HepG2 (cell line): ENCODE measurements around the gene CDCP1. TPM values are rescaled to one million over a fixed set of nuclear protein-coding genes. Genes with fewer than 3 reads are reported as not detected.

ENCODE experiments used
- ATAC-seq: fragments of 200-7000 bp; cut with Tn5 transposase; 3 replicates; pipeline ENCODE4 v1.9.1; 2020; ENCODE audit warnings: mild to moderate bottlenecking, moderate library complexity
- BruUV-seq: library from RNA; stranded (reverse); fragments of 400-500 nt; replicated peaks from 2 replicates; lab custom pipeline; 2021; lab: Mats Ljungman, UMichigan
- CTCF ChIA-PET: fragments of 300-600 bp; formaldehyde crosslinking; extraction: SDS; loops from one replicate; lab custom pipeline; 2021; ENCODE audit warnings: low total read pairs, inconsistent platforms, low intra/inter-chr PET ratio; lab: Yijun Ruan, JAX
- POLR2A ChIA-PET: fragments of 350-600 bp; sonication (Branson Sonifier 250); formaldehyde crosslinking; loops from one replicate; lab custom pipeline; 2020; ENCODE audit warnings: antibody characterized with exemption, inconsistent platforms; lab: Yijun Ruan, JAX
- DNase-seq: peaks from one replicate; pipeline ENCODE4 v3.0.0-alpha.2; 2015; ENCODE audit warnings: low spot score
- FAIRE-seq: peaks from 3 replicates; lab custom pipeline; 2011; peaks lifted over from hg19 to GRCh38; lab: Jason Lieb, UNC
- H2AFZ ChIP-seq: one replicate; pipeline ENCODE4 v1.6.1; 2011; ENCODE audit warnings: low read length, inconsistent platforms
- H3K27ac ChIP-seq: fragments of 300-600 bp; 3 replicates; pipeline ENCODE4 v1.8.0; 2011; ENCODE audit warnings: mixed run types, mild to moderate bottlenecking, mixed read lengths, low read length, inconsistent platforms; ENCODE audit not compliant: insufficient read depth; ENCODE audit errors: extremely low read length
- H3K27me3 ChIP-seq, 2 experiments: fragments of 200-600 bp in 1 of 2; 2 replicates in 1 of 2; 3 replicates in 1 of 2; pipeline versions ENCODE4 v1.6.0 to v1.8.0; 2011; ENCODE audit warnings: low read length in 2 of 2, mild to moderate bottlenecking in 2 of 2, moderate library complexity in 2 of 2, inconsistent platforms in 1 of 2; ENCODE audit not compliant: insufficient read depth in 2 of 2, control insufficient read depth in 1 of 2
- H3K36me3 ChIP-seq, 2 experiments: fragments of 200-600 bp in 1 of 2; replicated peaks in 1 of 2; 2 replicates in 1 of 2; 3 replicates in 1 of 2; pipeline versions ENCODE4 v1.5.1 to v1.8.0; 2011; ENCODE audit warnings: low read length in 2 of 2, inconsistent platforms in 1 of 2; ENCODE audit not compliant: insufficient read depth in 2 of 2, control insufficient read depth in 1 of 2
- H3K4me1 ChIP-seq: 2 replicates; pipeline ENCODE4 v1.5.1; 2012; ENCODE audit warnings: low read length, inconsistent platforms; ENCODE audit not compliant: insufficient read depth
- H3K4me2 ChIP-seq: 2 replicates; pipeline ENCODE4 v1.6.0; 2011; ENCODE audit warnings: low read depth, low read length, inconsistent platforms
- H3K4me3 ChIP-seq, 3 experiments: fragments of 200-600 bp in 1 of 3; sonication (generic), shearing (Covaris generic) in 1 of 3; replicated peaks in 1 of 3; 2 replicates each; pipeline ENCODE4 v1.5.1; 2011 to 2016; ENCODE audit warnings: low read length in 3 of 3, inconsistent platforms in 2 of 3, low read depth in 2 of 3, mild to moderate bottlenecking in 2 of 3, control low read depth in 1 of 3, mixed read lengths in 1 of 3; ENCODE audit not compliant: insufficient read depth in 1 of 3
- H3K79me2 ChIP-seq: one replicate; pipeline ENCODE4 v1.6.1; 2011; ENCODE audit warnings: low read length, inconsistent platforms; ENCODE audit not compliant: insufficient read depth
- H3K9ac ChIP-seq: 2 replicates; pipeline ENCODE4 v1.6.0; 2011; ENCODE audit warnings: mild to moderate bottlenecking, low read depth, low read length, inconsistent platforms; ENCODE audit not compliant: insufficient read depth
- H3K9me3 ChIP-seq: 2 replicates; pipeline ENCODE4 v1.5.1; 2012; ENCODE audit warnings: mild to moderate bottlenecking, low read length
- H4K20me1 ChIP-seq: 2 replicates; pipeline ENCODE4 v1.6.0; 2011; ENCODE audit warnings: inconsistent platforms, mild to moderate bottlenecking, low read length, moderate library complexity; ENCODE audit not compliant: insufficient read depth
- ATF3 ChIP-seq: sonication (generic); formaldehyde crosslinking; IDR thresholded peaks from 2 replicates; pipeline ENCODE4 v1.4.0; 2020; ENCODE audit warnings: missing genetic modification reagents
- HMG20B ChIP-seq: conservative IDR thresholded peaks from 2 replicates; pipeline ENCODE4 v1.6.1; 2016; ENCODE audit warnings: missing genetic modification reagents, missing compliant biosample characterization
- MNT ChIP-seq: fragments of 450-650 bp; IDR thresholded peaks from 2 replicates; pipeline ENCODE4 v1.6.1; 2016
- NFE2 ChIP-seq: sonication (generic); formaldehyde crosslinking; IDR thresholded peaks from 2 replicates; pipeline ENCODE4 v1.4.0; 2020; ENCODE audit warnings: missing genetic modification reagents
- SSRP1 ChIP-seq: IDR thresholded peaks from 2 replicates; pipeline ENCODE4 v1.6.1; 2016; ENCODE audit warnings: control low read depth
- ZNF543 ChIP-seq: sonication (generic); formaldehyde crosslinking; IDR thresholded peaks from 2 replicates; pipeline ENCODE4 v1.4.0; 2020; ENCODE audit warnings: mild to moderate bottlenecking, missing genetic modification reagents
- ZZZ3 ChIP-seq: sonication (generic); formaldehyde crosslinking; IDR thresholded peaks from 2 replicates; pipeline ENCODE4 v1.4.0; 2020; ENCODE audit warnings: missing genetic modification reagents, mild to moderate bottlenecking, borderline replicate concordance
- WGBS: methylation state at CpG from one replicate; pipeline ENCODE4 v1.1.6; 2017; ENCODE audit warnings: low lambda C conversion rate; 5-methylcytosine and 5-hydroxymethylcytosine counted together
- in situ Hi-C: cut with HindIII; loops from 2 replicates; pipeline ENCODE4 v1.10.0; 2017; ENCODE audit warnings: low pct_unique_long_range_greater_than_20kb; ENCODE audit not compliant: extremely low pct_ligation_motif_present
- intact Hi-C: fragments of 100-400 bp; cut with micrococcal nuclease; formaldehyde crosslinking; loops from one replicate; pipeline ENCODE4 v1.10.0; 2022; ENCODE audit not compliant: unreplicated experiment
- polyA plus RNA-seq, 8 experiments: library from polyadenylated mRNA; depleted of rRNA in 3 of 8; stranded (reverse) in 7 of 8; unstranded in 1 of 8; fragments of >200 nt; fragmentation: Illumina TruSeq in 4 of 8; extraction: Trizol in 4 of 8; gene quantifications; 2 replicates each; pipeline versions ENCODE4 v1.2.1 to v1.2.3, GENCODE V29; 2011 to 2016; ENCODE audit warnings: low read depth in 4 of 8, missing spikeins in 1 of 8, mixed read lengths in 1 of 8; ENCODE audit not compliant: insufficient read depth in 1 of 8
- total RNA-seq, 5 experiments: library from RNA; depleted of rRNA; stranded (reverse); fragments of >200 nt; fragmentation: Illumina TruSeq; extraction: Trizol; gene quantifications; 2 replicates each; pipeline ENCODE4 v1.2.3, GENCODE V29; 2016; ENCODE audit warnings: low read depth in 1 of 5

Gene CDCP1
- total and polyA plus RNA-seq, 2 of the 13 experiments (the other 11 are each of a cell fraction or from before 2014, with no cell fraction given), result 0.11 to 0.18 TPM

- Histone ChIP-seq H3K27me3 (peaks cover 0 to 1% of the 10 kb centered on the region in 2 experiments; a peak in 2 of 5 replicates), H3K9ac (no peak overlapping the region), H3K9me3 (no peaks in the 10 kb centered on the region), H3K4me1 (peaks cover 17% of the 10 kb centered on the region; the same call in 1 of the 2 replicates), H3K4me2 (no peak overlapping the region), H3K27ac (no peak overlapping the region), H3K4me3 (no peak overlapping the region), H3K36me3 (no peaks in the 10 kb centered on the region), H4K20me1 (no peaks in the 10 kb centered on the region), H2AFZ (no peak overlapping the region), H3K79me2 (no peaks in the 10 kb centered on the region)
- no peak for DNase-seq
- POLR2A ChIA-PET, result no interaction called here
- in situ Hi-C loops (no loop called here), intact Hi-C loops (no loop called here)
- CTCF ChIA-PET, result no interaction called here
- 62% methylated on average over 7 of the region's 8 CpGs for WGBS
- no peak for FAIRE-seq
- ATAC-seq, result no peak
- no peak for TF ChIP-seq NFE2 (CRISPR knock-in tag)
- TF ChIP-seq MNT, result peak; percentile 31; the same call in 1 of the 2 replicates
- TF ChIP-seq ZNF543 (CRISPR knock-in tag), result no peak
- no peak for TF ChIP-seq ZZZ3 (CRISPR knock-in tag)
- no peak for TF ChIP-seq SSRP1 (CRISPR knock-in tag)
- no TSS peak for BruUV-seq
Measured at GRCh38 chr3:45088543-45089358, 57.4 kb downstream of the CDCP1 start.

- Histone ChIP-seq H4K20me1 (no peaks in the 10 kb centered on the region), H3K27ac (no peak overlapping the region), H3K36me3 (no peaks in the 10 kb centered on the region), H3K9me3 (no peaks in the 10 kb centered on the region), H3K4me3 (no peak overlapping the region), H2AFZ (no peak overlapping the region), H3K9ac (no peak overlapping the region), H3K27me3 (peaks cover 0 to 1% of the 10 kb centered on the region in 2 experiments; a peak in 1 of 5 replicates), H3K79me2 (no peaks in the 10 kb centered on the region), H3K4me2 (no peak overlapping the region), H3K4me1 (peaks cover 2% of the 10 kb centered on the region; the same call in 1 of the 2 replicates)
- FAIRE-seq (no peak), DNase-seq (no peak), ATAC-seq (no peak)
- in situ Hi-C loops, result no loop called here
- intact Hi-C loops, result no loop called here
- BruUV-seq, result no TSS peak
- ChIA-PET POLR2A (no interaction called here), CTCF (no interaction called here)
- 52% methylated on average over 7 of the region's 7 CpGs for WGBS
- TF ChIP-seq HMG20B (CRISPR knock-in tag) (no peak), ATF3 (CRISPR knock-in tag) (no peak)
Measured at GRCh38 chr3:45087155-45087554, 59.0 kb downstream of the CDCP1 start.
